GM19025 (cell line): ENCODE data around the gene GIN1.
"Not testable (repeated sequence)": the region's sequence is repeated elsewhere in the genome, so short reads cannot be mapped to it uniquely, and the experiment has no call there.

Source experiments
- ATAC-seq: cut with Tn5 transposase; IDR thresholded peaks from one replicate; pipeline ENCODE4 v1.9.1; 2021; ENCODE audit warnings: mild to moderate bottlenecking, low read depth, moderate library complexity; ENCODE audit not compliant: unreplicated experiment

GIN1 gene

GRCh38 chr5:103046706-103047105 is 73.2 kb downstream of the GIN1 start:
- not testable (repeated sequence) for ATAC-seq

- no peak for ATAC-seq
These were observed 78.8 kb downstream of the GIN1 start for GRCh38 chr5:103041071-103041676.

GRCh38 chr5:103037673-103038455 is 82.1 kb downstream of the GIN1 start:
- no peak for ATAC-seq

GRCh38 chr5:103036601-103037000 is 83.3 kb downstream of the GIN1 start:
- ATAC-seq, result no peak
